ENCODE data around the gene EOLA2.
"Not testable (repeated sequence)": the region's sequence is repeated elsewhere in the genome, so short reads cannot be mapped to it uniquely, and the experiment has no call there.

Gene EOLA2

GRCh38 chrX:149938427-149938880 lies at the start of gene EOLA2:
Gene EOLA2, minus strand, starts transcription at chrX:149938491. Its CDS starts 4,617 bp downstream, at chrX:149933874.
- DNase-seq (ENCODE audit: low read depth in 2 of 2): peak; percentile 95 to 96

DNA sequence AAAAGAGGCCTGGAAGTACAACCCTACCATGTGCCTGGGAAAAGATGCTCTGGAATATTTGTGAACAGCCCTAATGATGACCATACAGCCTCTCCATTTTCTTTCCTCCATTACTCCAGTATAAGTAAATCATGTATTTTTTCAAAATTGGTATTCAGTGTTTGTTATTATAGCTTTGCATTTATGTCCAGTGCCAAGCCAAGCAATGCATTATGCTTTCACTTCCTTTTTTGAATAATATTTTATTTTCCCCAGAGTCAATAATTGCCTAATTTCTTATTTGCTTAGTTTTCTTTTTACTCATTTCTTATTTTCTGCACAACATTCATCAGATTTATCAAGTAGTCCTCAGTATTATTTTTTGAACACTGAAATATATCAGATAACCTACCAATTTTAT lies 49.3 kb upstream of the EOLA2 start:
- no peak for DNase-seq (ENCODE audit: low read depth in 2 of 2)

- no peak for DNase-seq (ENCODE audit: low read depth in 2 of 2)
These were observed 46.1 kb upstream of the EOLA2 start for GRCh38 chrX:149984411-149984810.

DNA sequence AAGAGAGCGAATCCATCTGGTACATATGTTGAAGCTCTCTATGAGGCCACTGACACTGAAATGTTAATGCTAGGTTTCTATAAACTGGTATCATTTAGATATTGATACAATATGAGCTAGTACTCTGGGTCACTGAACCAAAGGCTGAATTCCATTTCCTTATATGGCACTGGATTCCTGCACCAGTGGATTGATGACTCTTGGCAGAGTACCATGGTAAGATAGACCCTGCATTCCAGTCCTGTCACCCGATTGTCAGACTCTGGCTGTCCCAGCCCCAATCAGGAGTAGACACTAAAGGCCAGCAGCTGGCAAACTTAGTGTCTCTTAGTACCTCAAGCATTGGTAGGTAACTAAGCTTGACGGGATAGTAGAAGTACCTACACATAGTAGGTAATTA lies 44.0 kb upstream of the EOLA2 start:
- DNase-seq (ENCODE audit: low read depth in 2 of 2): no peak

- DNase-seq (ENCODE audit: low read depth in 2 of 2): no peak
These were observed 40.9 kb upstream of the EOLA2 start for GRCh38 chrX:149979126-149979644.

GRCh38 chrX:149962859-149963757 lies 24.8 kb upstream of the EOLA2 start:
- DNase-seq (ENCODE audit: low read depth in 2 of 2): peak; percentile 25 to 33

GRCh38 chrX:149962010-149962409 lies 23.7 kb upstream of the EOLA2 start:
- no peak for DNase-seq (ENCODE audit: low read depth in 2 of 2)

DNA sequence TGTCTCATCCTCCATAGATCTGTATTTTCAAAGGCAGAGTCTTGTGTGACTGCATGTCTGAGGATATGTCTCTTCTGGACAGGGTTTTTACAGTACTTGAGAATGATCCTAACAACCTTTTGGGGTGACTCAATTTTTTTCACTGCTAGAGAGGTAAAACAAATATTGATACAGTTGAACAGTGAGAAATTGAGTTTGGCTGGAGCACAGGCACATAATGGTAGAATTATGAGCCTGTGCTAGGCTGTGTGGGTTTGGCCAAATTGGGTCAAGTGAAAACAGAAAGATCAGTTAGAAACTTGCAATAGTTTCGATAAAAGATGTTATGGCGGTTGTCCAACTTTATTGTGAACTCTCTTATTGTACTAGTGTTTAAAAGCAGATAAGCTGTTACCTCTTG lies 23.3 kb upstream of the EOLA2 start:
- no peak for DNase-seq (ENCODE audit: low read depth in 2 of 2)

DNA sequence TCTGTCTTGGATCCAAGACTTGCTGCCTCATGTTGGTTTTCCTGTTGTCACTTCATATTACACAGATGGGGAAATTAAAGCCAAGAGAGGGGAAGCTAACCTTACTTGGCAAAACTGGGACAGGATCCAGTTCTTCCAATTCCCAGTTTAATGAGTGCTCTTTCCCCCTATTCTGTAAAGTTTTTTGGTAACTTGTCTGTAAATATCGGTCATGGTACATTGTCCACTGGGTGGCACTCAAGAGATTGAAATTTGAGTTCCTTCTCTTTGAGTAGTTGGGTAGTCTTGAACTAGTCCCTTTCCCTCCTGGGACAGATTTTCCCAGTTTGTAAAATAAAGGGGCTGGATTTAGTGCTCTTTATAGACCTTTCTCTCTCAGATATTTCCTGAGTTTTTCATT lies 12.4 kb upstream of the EOLA2 start:
- DNase-seq (ENCODE audit: low read depth in 2 of 2): peak; percentile 14 to 15

GRCh38 chrX:149949743-149950436 lies 11.6 kb upstream of the EOLA2 start:
- no peak for DNase-seq (ENCODE audit: low read depth in 2 of 2)

DNA sequence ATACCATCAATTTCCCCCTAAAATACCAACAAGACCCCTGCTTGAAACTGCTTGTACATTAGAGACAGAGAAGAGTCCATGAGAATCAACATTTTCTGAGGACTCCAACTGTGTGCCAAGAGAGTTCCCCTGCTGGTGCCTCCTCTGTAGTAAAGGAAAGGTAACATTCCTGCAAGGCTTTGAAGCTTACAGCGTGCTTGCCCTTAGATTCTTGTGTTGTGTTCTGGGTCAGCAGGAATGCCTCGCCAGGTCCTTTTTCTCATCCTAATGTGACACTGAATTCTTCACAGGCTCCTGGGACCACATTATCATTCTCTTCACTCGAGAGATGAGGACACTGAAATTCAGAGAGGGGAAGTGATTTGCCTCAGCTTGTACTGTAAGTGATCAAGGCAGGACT lies 9.7 kb upstream of the EOLA2 start:
- DNase-seq (ENCODE audit: low read depth in 2 of 2): no peak

DNA sequence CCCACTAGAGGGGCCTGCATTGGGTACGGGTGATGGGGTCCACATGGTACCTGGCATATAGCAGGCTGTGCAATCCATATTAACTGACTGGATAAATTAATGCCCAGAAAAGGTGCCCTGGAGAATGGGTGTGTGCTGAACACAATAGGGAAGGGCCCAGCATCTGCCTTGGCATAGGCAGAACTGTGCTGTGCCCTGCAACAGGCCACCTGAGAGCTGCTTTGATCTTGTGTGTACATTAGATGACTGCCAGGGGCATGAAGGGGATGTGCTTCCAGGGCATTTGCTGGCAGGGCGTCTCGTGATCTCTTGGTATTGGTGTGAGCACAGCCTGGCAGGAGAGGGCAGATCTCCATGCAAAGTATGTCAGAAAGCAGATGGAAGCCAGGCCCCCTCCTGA lies 8.6 kb upstream of the EOLA2 start:
- not testable (repeated sequence) for DNase-seq (ENCODE audit: low read depth in 2 of 2)

GRCh38 chrX:149945820-149946219 lies 7.5 kb upstream of the EOLA2 start:
- not testable (repeated sequence) for DNase-seq (ENCODE audit: low read depth in 2 of 2)

- DNase-seq (ENCODE audit: low read depth in 2 of 2): not testable (repeated sequence)
These were observed 6.9 kb upstream of the EOLA2 start for GRCh38 chrX:149945087-149945670.

- not testable (repeated sequence) for DNase-seq (ENCODE audit: low read depth in 2 of 2)
These were observed 2.4 kb upstream of the EOLA2 start for GRCh38 chrX:149940674-149941024.

DNA sequence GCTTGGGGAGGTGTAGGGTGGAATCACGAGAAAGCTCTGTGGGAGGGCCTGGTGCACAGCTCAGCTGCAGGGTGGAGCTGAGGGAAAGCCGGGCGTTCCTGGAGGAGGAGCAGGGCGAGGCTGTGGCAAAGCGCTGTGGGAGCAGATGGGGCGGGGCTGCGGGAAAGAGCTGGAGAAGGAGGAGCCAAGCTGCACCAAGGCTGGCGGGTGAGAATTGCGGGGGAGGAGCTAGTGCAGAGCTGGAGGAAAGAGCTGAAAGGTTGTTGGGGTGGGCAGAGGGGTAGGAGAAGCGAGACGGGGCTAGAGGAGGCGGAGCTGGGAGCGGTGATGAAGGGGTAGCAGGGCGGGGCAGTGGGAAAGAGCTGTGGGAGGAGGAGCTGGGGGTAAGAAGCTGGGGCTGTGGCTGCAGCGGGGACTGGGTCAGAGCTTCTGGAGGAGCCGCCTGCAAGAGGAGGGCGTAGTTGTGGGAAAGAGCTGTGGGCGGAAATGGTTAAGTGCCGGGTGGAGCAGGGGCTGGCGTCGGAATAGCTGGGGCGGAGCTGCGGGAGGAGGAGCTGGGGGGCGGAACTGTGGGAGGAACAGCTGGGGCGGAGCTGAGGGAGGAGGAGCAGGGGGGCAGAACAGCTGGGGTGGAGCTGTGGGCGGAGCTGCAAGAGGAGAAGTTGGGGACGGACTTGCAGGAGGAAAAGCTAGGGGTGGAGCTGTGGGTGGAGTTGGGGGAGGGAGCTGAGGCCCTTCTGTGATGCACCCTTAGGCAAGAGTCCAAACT lies 1.8 kb upstream of the EOLA2 start:
- peak; percentile 94 to 95 for DNase-seq (ENCODE audit: low read depth in 2 of 2)

DNA sequence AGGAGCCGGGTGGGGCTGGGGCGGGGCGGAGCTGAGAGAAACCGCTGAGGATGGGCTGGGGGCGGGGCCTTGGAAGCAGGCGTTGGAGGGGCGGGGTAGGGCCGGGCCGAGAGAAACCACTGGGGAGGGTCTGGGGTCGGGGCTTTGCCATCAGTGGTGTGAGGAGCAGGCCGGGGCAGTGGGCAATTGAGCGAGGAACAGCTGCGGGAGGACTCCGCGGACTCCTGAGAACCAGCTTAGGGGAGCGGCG lies 1.3 kb upstream of the EOLA2 start:
- no peak for DNase-seq (ENCODE audit: low read depth in 2 of 2)

- DNase-seq (ENCODE audit: low read depth in 2 of 2): peak; percentile 83 to 84
These were observed 777 bp upstream of the EOLA2 start for GRCh38 chrX:149938881-149939654.

DNA sequence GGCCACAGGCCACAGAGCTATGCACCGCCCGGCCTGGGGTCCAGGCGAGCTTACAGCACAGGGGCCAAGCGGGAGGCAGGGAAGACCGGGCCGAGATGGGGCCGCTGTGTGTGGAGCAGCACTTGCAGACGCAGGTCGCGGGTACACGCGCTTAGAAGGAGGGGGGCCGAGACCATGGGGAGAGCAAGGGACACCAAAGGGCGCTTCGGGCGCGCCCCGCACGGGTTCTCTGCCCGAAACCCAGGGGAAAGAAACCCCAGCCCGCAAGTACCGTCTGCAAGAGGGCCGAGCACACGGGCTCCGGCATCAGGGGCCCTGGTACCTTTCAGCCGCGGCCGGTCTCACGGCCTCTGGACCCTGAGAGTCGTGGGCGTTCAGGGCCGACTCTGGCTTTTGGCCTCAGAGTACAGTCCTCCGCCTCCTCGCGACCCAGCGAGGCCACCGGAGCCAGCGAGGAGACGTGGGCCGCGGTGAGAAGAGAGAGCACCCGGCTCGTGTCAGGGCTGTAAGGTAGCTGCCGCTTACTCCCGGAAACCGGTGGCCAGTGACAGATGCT lies 342 bp downstream of the EOLA2 start:
- no peak for DNase-seq (ENCODE audit: low read depth in 2 of 2)

- not testable (repeated sequence) for DNase-seq (ENCODE audit: low read depth in 2 of 2)
These were observed 963 bp downstream of the EOLA2 start for GRCh38 chrX:149937328-149937727.

GRCh38 chrX:149933547-149933946 lies 4.7 kb downstream of the EOLA2 start:
- not testable (repeated sequence) for DNase-seq (ENCODE audit: low read depth in 2 of 2)
